H4 (cell line): ENCODE results near the gene KCNQ4. TPM values are rescaled to one million over a fixed set of nuclear protein-coding genes. Genes with fewer than 3 reads are reported as not detected.

Experiments
- DNase-seq: peaks from one replicate; pipeline ENCODE4 v3.0.0-alpha.2; 2015; ENCODE audit warnings: low spot score
- total RNA-seq: library from RNA; depleted of rRNA; stranded (reverse); fragments of >200 nt; shearing (Covaris generic); gene quantifications from 2 replicates; pipeline ENCODE4 v1.2.3, GENCODE V29; 2014

Gene KCNQ4
- total RNA-seq, 1 experiment from 2014 or later: not detected

- DNase-seq: no peak
Measured at GRCh38 chr1:40794974-40795715, 11.6 kb downstream of the KCNQ4 start.

GRCh38 chr1:40795811-40796586, 12.4 kb downstream of the KCNQ4 start:
- DNase-seq: no peak

- peak; percentile 35 for DNase-seq
Measured at GRCh38 chr1:40796939-40797667, 13.5 kb downstream of the KCNQ4 start.

- no peak for DNase-seq
Measured at GRCh38 chr1:40797668-40798010, 14.1 kb downstream of the KCNQ4 start.

- DNase-seq: no peak
Measured at GRCh38 chr1:40798366-40799281, 15.0 kb downstream of the KCNQ4 start.

GRCh38 chr1:40799351-40799867, 15.8 kb downstream of the KCNQ4 start:
- no peak for DNase-seq

- no peak for DNase-seq
Measured at GRCh38 chr1:40801742-40802077, 18.1 kb downstream of the KCNQ4 start.

- no peak for DNase-seq
Measured at GRCh38 chr1:40802078-40802741, 18.6 kb downstream of the KCNQ4 start.

- no peak for DNase-seq
Measured at GRCh38 chr1:40802742-40803113, 19.1 kb downstream of the KCNQ4 start.

- DNase-seq: no peak
Measured at GRCh38 chr1:40803447-40803846, 19.9 kb downstream of the KCNQ4 start.

GRCh38 chr1:40803902-40804301, 20.3 kb downstream of the KCNQ4 start:
- DNase-seq: no peak

GRCh38 chr1:40806240-40806639, 22.7 kb downstream of the KCNQ4 start:
- DNase-seq: no peak

- no peak for DNase-seq
Measured at GRCh38 chr1:40806731-40807695, 23.4 kb downstream of the KCNQ4 start.

GRCh38 chr1:40808002-40808401, 24.4 kb downstream of the KCNQ4 start:
- no peak for DNase-seq

- no peak for DNase-seq
Measured at GRCh38 chr1:40808444-40808843, 24.9 kb downstream of the KCNQ4 start.

GRCh38 chr1:40808909-40809308, 25.3 kb downstream of the KCNQ4 start:
- DNase-seq: no peak

- DNase-seq: no peak
Measured at GRCh38 chr1:40810927-40811326, 27.3 kb downstream of the KCNQ4 start.

GRCh38 chr1:40815420-40815819, 31.8 kb downstream of the KCNQ4 start:
- no peak for DNase-seq

GRCh38 chr1:40817791-40818263, 34.2 kb downstream of the KCNQ4 start:
- no peak for DNase-seq
